22Rv1 (cell line): ENCODE measurements around the gene ACSF3.

ENCODE experiments used
- H3K27ac ChIP-seq: fragments of 450-650 bp; 2 replicates; pipeline ENCODE4 v1.5.1; 2017
- CTCF ChIP-seq: fragments of 450-650 bp; IDR thresholded peaks from 2 replicates; pipeline ENCODE4 v1.5.1; 2017; ENCODE audit warnings: mild to moderate bottlenecking
- ZFX ChIP-seq: fragments of 450-650 bp; IDR thresholded peaks from 2 replicates; pipeline ENCODE4 v1.6.1; 2017; ENCODE audit warnings: antibody characterized with exemption, borderline replicate concordance

Gene ACSF3

GRCh38 chr16:89199241-89200123, 105.8 kb downstream of the ACSF3 start:
- TF ChIP-seq CTCF (no peak), ZFX (no peak)
- no peak overlapping the region for H3K27ac ChIP-seq

- H3K27ac ChIP-seq = no peak within 1 kb of the TSS
- TF ChIP-seq CTCF = no peak
- TF ChIP-seq ZFX = no peak
Measured at GRCh38 chr16:89200124-89200849, 106.6 kb downstream of the ACSF3 start, which contains the start of gene SLC22A31. SLC22A31 (minus strand) TSS chr16:89200537; CDS start chr16:89200501, 36 bp downstream.

- TF ChIP-seq ZFX = no peak
- no peak for TF ChIP-seq CTCF
- H3K27ac ChIP-seq = no peak overlapping the region
Measured at GRCh38 chr16:89200850-89201411, 107.3 kb downstream of the ACSF3 start.

GRCh38 chr16:89201439-89202377, 108.1 kb downstream of the ACSF3 start:
- no peak overlapping the region for H3K27ac ChIP-seq
- no peak for TF ChIP-seq ZFX
- no peak for TF ChIP-seq CTCF

- TF ChIP-seq CTCF (no peak), ZFX (no peak)
- no peak overlapping the region for H3K27ac ChIP-seq
Measured at GRCh38 chr16:89202422-89203215, 109.0 kb downstream of the ACSF3 start.
